HepG2 (cell line): ENCODE data around the gene JMJD8.

ENCODE experiments used
- ADNP ChIP-seq: sonication (generic); formaldehyde crosslinking; IDR thresholded peaks from 2 replicates; pipeline ENCODE4 v1.4.0; 2020; ENCODE audit warnings: missing genetic modification reagents
- CHD2 ChIP-seq: IDR thresholded peaks from 2 replicates; pipeline ENCODE4 v1.6.1; 2011; ENCODE audit warnings: low read depth, low read length, improper control_type of control experiment
- DNMT1 ChIP-seq: sonication (generic); formaldehyde crosslinking; IDR thresholded peaks from 2 replicates; pipeline ENCODE4 v1.5.1; 2020; ENCODE audit warnings: mild to moderate bottlenecking, missing genetic modification reagents
- FOXA3 ChIP-seq: IDR thresholded peaks from 2 replicates; pipeline ENCODE4 v1.6.1; 2016; ENCODE audit warnings: missing genetic modification reagents, missing compliant biosample characterization
- MEIS2 ChIP-seq: sonication (generic); formaldehyde crosslinking; IDR thresholded peaks from 2 replicates; pipeline ENCODE4 v1.9.0; 2021; ENCODE audit warnings: mild to moderate bottlenecking, missing genetic modification reagents
- NFE2 ChIP-seq: sonication (generic); formaldehyde crosslinking; IDR thresholded peaks from 2 replicates; pipeline ENCODE4 v1.4.0; 2020; ENCODE audit warnings: missing genetic modification reagents
- POLR2A ChIP-seq, 2 experiments: IDR thresholded peaks; 2 replicates each; pipeline ENCODE4 v1.6.1; 2011; ENCODE audit warnings: low read depth in 2 of 2, low read length in 2 of 2, mild to moderate bottlenecking in 1 of 2, moderate library complexity in 1 of 2; ENCODE audit not compliant: insufficient read depth in 1 of 2
- POLR2AphosphoS5 ChIP-seq: IDR thresholded peaks from 2 replicates; pipeline ENCODE4 v1.6.1; 2012; ENCODE audit warnings: low read depth, low read length
- RAD21 ChIP-seq: fragments of 450-650 bp; formaldehyde crosslinking; IDR thresholded peaks from 2 replicates; pipeline ENCODE4 v1.5.0; 2020; ENCODE audit warnings: mild to moderate bottlenecking
- SRF ChIP-seq: IDR thresholded peaks from 2 replicates; pipeline ENCODE4 v1.6.1; 2011; ENCODE audit warnings: mild to moderate bottlenecking, low read depth, low read length, moderate library complexity
- ZNF24 ChIP-seq: fragments of 450-650 bp; IDR thresholded peaks from 2 replicates; pipeline ENCODE4 v1.6.1; 2017; ENCODE audit warnings: antibody characterized with exemption, mild to moderate bottlenecking
- ZNF607 ChIP-seq: sonication (generic); formaldehyde crosslinking; IDR thresholded peaks from 2 replicates; pipeline ENCODE4 v1.5.1; 2020; ENCODE audit warnings: missing genetic modification reagents, mild to moderate bottlenecking, borderline replicate concordance
- ZNF749 ChIP-seq: sonication (generic); formaldehyde crosslinking; IDR thresholded peaks from 2 replicates; pipeline ENCODE4 v1.8.0; 2022; ENCODE audit warnings: mild to moderate bottlenecking, missing genetic modification reagents, moderate library complexity, borderline replicate concordance
- TF ChIP-seq, protein P1 (sequence below): sonication (generic); formaldehyde crosslinking; IDR thresholded peaks from 2 replicates; pipeline ENCODE4 v1.5.0; 2020; ENCODE audit warnings: mild to moderate bottlenecking, missing genetic modification reagents, borderline replicate concordance

DNA sequence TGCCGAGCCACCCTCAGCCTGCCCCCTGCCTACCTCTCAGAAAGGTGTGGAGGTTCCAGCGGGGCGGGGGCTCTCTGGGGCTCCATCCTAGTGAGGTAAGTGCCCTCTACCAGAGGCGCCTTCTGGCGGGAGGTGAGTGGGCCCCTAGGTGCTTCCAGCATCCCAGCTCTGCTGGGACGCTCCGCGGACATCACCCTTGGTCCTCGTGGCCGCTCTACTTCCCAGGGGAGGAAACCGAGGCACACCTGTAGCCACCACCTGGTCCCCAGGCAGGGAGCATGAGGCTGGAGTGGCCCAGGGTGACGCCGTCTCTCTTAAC is 41.1 kb downstream of the JMJD8 start:
- no peak for TF ChIP-seq NFE2 (CRISPR knock-in tag)
- TF ChIP-seq, protein P1, sequence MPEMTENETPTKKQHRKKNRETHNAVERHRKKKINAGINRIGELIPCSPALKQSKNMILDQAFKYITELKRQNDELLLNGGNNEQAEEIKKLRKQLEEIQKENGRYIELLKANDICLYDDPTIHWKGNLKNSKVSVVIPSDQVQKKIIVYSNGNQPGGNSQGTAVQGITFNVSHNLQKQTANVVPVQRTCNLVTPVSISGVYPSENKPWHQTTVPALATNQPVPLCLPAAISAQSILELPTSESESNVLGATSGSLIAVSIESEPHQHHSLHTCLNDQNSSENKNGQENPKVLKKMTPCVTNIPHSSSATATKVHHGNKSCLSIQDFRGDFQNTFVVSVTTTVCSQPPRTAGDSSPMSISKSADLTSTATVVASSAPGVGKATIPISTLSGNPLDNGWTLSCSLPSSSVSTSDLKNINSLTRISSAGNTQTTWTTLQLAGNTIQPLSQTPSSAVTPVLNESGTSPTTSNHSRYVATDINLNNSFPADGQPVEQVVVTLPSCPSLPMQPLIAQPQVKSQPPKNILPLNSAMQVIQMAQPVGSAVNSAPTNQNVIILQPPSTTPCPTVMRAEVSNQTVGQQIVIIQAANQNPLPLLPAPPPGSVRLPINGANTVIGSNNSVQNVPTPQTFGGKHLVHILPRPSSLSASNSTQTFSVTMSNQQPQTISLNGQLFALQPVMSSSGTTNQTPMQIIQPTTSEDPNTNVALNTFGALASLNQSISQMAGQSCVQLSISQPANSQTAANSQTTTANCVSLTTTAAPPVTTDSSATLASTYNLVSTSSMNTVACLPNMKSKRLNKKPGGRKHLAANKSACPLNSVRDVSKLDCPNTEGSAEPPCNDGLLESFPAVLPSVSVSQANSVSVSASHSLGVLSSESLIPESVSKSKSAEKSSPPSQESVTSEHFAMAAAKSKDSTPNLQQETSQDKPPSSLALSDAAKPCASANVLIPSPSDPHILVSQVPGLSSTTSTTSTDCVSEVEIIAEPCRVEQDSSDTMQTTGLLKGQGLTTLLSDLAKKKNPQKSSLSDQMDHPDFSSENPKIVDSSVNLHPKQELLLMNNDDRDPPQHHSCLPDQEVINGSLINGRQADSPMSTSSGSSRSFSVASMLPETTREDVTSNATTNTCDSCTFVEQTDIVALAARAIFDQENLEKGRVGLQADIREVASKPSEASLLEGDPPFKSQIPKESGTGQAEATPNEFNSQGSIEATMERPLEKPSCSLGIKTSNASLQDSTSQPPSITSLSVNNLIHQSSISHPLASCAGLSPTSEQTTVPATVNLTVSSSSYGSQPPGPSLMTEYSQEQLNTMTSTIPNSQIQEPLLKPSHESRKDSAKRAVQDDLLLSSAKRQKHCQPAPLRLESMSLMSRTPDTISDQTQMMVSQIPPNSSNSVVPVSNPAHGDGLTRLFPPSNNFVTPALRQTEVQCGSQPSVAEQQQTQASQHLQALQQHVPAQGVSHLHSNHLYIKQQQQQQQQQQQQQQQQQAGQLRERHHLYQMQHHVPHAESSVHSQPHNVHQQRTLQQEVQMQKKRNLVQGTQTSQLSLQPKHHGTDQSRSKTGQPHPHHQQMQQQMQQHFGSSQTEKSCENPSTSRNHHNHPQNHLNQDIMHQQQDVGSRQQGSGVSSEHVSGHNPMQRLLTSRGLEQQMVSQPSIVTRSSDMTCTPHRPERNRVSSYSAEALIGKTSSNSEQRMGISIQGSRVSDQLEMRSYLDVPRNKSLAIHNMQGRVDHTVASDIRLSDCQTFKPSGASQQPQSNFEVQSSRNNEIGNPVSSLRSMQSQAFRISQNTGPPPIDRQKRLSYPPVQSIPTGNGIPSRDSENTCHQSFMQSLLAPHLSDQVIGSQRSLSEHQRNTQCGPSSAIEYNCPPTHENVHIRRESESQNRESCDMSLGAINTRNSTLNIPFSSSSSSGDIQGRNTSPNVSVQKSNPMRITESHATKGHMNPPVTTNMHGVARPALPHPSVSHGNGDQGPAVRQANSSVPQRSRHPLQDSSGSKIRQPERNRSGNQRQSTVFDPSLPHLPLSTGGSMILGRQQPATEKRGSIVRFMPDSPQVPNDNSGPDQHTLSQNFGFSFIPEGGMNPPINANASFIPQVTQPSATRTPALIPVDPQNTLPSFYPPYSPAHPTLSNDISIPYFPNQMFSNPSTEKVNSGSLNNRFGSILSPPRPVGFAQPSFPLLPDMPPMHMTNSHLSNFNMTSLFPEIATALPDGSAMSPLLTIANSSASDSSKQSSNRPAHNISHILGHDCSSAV (CRISPR knock-in tag), result no peak
- TF ChIP-seq SRF, result no peak
- no peak for TF ChIP-seq POLR2AphosphoS5
- TF ChIP-seq MEIS2 (CRISPR knock-in tag), result no peak
- TF ChIP-seq ZNF749 (CRISPR knock-in tag), result no peak
- no peak for TF ChIP-seq RAD21 (CRISPR knock-in tag)
- TF ChIP-seq ZNF607 (CRISPR knock-in tag), result no peak
- TF ChIP-seq ADNP, result no peak
- TF ChIP-seq POLR2A (IDR thresholded peaks at IDR 0.05; ENCODE audit: insufficient read depth in 1 of 2, low read depth in 2 of 2, low read length in 2 of 2), result no peak; a peak in 1 of 4 replicates
- no peak for TF ChIP-seq DNMT1 (CRISPR knock-in tag)
- no peak for TF ChIP-seq CHD2
- TF ChIP-seq ZNF24, result no peak
- no peak for TF ChIP-seq FOXA3 (CRISPR knock-in tag)
